Uterus (tissue), 4 donors: ENCODE measurements around the gene SEC61A1. TPM values are rescaled to one million over a fixed set of nuclear protein-coding genes. Genes with fewer than 3 reads are reported as not detected.

ENCODE experiments used
- DNase-seq, 2 donors: peaks; one replicate each; pipeline ENCODE4 v3.0.0-alpha.2; 2019 to 2020
- H3K27ac ChIP-seq, 2 donors: fragments of 200-600 bp; sonication (generic); 1 replicate in 1 of 2; 2 replicates in 1 of 2; pipeline ENCODE4 v1.5.1; 2016 to 2018
- H3K27me3 ChIP-seq, 2 donors: fragments of 200-600 bp; sonication (generic); one replicate each; pipeline ENCODE4 v1.5.1; 2018 to 2019; ENCODE audit warnings: control low read depth in 1 of 2
- H3K36me3 ChIP-seq, 2 donors: fragments of 200-600 bp; sonication (generic); one replicate each; pipeline ENCODE4 v1.5.1; 2019; ENCODE audit warnings: control low read depth in 1 of 2
- H3K4me1 ChIP-seq, 2 donors: fragments of 200-600 bp; sonication (generic); one replicate each; pipeline ENCODE4 v1.5.1; 2018 to 2019; ENCODE audit warnings: control low read depth in 1 of 2
- H3K4me3 ChIP-seq, 2 donors: fragments of 200-600 bp; sonication (generic); 1 replicate in 1 of 2; 2 replicates in 1 of 2; pipeline ENCODE4 v1.5.1; 2018 to 2019; ENCODE audit warnings: mild to moderate bottlenecking in 1 of 2
- H3K9me3 ChIP-seq, 2 donors: fragments of 200-600 bp; sonication (generic); one replicate each; pipeline ENCODE4 v1.5.1; 2019; ENCODE audit warnings: control low read depth in 1 of 2
- POLR2A ChIP-seq, 2 donors: fragments of 450-650 bp; IDR thresholded peaks; one replicate each; pipeline ENCODE4 v1.6.1; 2016; ENCODE audit warnings: antibody characterized with exemption in 2 of 2, mild to moderate bottlenecking in 1 of 2, moderate library complexity in 1 of 2
- intact Hi-C: fragments of 100-400 bp; cut with DNase I; formaldehyde crosslinking; loops from one replicate; pipeline ENCODE4 v1.15.1; 2023; ENCODE audit warnings: low total_unique reads
- total RNA-seq, 4 donors: library from RNA; depleted of rRNA in 3 of 4; stranded (reverse); fragments of >200 nt in 3 of 4; gene quantifications; one replicate each; pipeline versions ENCODE4 v1.1.0 to v1.2.4, GENCODE V29; 2014 to 2023
- TF ChIP-seq, protein P1 (sequence below), 4 experiments: fragments of 200-600 bp in 2 of 4; fragments of 450-650 bp in 2 of 4; sonication (generic) in 2 of 4; IDR thresholded peaks; one replicate each; pipeline ENCODE4 v1.5.1; 2016 to 2019; ENCODE audit warnings: antibody characterized with exemption in 4 of 4, mild to moderate bottlenecking in 2 of 4, moderate library complexity in 1 of 4
- donor health status: DM: yes; HTN: yes; CAD: no.

Gene SEC61A1
- total RNA-seq, 4 donors from 2014 or later = 55.9 to 197 (median 116) TPM

DNA sequence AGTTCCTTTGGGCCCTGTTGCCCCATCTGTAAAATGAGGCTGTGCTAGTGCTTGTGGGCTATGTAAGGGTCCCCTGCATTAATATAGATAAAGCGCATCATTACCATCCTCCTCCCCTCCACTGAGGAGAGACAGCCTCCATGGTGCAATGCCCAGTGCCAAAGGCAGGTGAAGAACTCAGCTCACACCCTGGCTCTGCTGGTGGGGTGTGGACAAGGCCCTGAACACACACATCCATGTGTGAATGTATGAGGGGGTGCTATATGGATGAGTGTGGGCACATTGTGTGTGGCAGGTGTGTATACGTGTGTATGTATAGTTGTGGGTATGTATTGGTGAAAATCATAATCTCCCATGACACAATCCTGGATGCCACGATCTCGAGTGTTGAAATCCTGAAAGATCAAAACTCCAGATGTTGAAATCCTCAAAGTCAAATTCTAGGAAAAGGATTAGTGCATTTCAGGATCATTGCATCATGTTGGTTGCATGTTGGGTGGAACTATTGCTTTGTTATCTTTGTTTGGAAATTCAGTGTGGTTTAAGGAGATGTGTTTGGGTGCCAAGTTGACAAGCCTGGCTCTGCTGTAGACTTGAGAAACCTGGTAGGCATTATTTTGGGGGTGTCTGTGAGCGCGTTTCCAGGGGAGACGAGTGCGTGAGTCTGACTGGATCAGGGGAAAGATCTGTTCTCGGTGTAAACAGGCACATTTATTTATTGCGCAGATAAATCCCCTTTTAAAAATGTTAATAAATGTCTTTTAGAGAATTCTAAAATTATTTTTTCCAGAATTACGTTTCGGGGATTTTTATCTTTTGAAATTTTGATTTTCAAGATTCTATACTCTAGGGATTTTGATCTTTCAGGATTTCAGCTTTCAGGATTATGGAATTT is 42.0 kb upstream of the SEC61A1 start:
- H3K27ac ChIP-seq = no peak overlapping the region
- no peaks in the 10 kb centered on the region for H3K4me1 ChIP-seq
- intact Hi-C loops = no loop called here
- no peaks in the 10 kb centered on the region for H3K36me3 ChIP-seq
- H3K9me3 ChIP-seq = no peaks in the 10 kb centered on the region
- TF ChIP-seq POLR2A (IDR thresholded peaks at IDR 0.05) = no peak
- TF ChIP-seq, protein P1, sequence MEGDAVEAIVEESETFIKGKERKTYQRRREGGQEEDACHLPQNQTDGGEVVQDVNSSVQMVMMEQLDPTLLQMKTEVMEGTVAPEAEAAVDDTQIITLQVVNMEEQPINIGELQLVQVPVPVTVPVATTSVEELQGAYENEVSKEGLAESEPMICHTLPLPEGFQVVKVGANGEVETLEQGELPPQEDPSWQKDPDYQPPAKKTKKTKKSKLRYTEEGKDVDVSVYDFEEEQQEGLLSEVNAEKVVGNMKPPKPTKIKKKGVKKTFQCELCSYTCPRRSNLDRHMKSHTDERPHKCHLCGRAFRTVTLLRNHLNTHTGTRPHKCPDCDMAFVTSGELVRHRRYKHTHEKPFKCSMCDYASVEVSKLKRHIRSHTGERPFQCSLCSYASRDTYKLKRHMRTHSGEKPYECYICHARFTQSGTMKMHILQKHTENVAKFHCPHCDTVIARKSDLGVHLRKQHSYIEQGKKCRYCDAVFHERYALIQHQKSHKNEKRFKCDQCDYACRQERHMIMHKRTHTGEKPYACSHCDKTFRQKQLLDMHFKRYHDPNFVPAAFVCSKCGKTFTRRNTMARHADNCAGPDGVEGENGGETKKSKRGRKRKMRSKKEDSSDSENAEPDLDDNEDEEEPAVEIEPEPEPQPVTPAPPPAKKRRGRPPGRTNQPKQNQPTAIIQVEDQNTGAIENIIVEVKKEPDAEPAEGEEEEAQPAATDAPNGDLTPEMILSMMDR (IDR thresholded peaks at IDR 0.05) = no peak
- H3K4me3 ChIP-seq = no peak overlapping the region
- no peaks in the 10 kb centered on the region for H3K27me3 ChIP-seq
- no peak for DNase-seq

DNA sequence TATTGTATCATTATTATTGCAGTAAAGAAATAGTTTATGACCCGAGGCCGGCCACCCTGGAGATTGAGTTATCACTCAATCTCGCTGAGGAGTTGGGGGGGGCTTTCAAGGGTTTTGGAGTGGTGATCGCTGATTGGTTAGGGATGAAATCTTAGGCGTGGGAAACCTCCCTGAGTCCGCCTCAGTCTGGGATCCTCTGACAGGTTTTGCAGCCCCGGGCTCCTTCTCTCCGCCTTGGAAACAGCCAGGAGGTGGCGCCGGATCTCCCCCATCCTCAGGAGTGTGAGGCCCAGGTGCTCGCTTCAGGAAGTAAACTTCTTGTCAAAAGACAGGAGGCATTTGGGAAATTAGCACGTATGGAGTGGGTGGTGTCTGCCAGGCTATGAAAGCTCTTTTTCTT is 41.1 kb upstream of the SEC61A1 start:
- H3K4me3 ChIP-seq = no peak overlapping the region
- DNase-seq = no peak

GRCh38 chr3:128012050-128012449 is 40.2 kb upstream of the SEC61A1 start:
- no peak overlapping the region for H3K4me3 ChIP-seq
- H3K36me3 ChIP-seq = no peaks in the 10 kb centered on the region
- TF ChIP-seq, protein P1 (IDR thresholded peaks at IDR 0.05) = no peak
- TF ChIP-seq POLR2A (IDR thresholded peaks at IDR 0.05) = no peak
- H3K27ac ChIP-seq = no peak overlapping the region
- no peaks in the 10 kb centered on the region for H3K27me3 ChIP-seq
- H3K9me3 ChIP-seq = no peaks in the 10 kb centered on the region
- H3K4me1 ChIP-seq = no peaks in the 10 kb centered on the region
- DNase-seq = no peak
- intact Hi-C loops = no loop called here

More for the DNA sequence above, 41.1 kb upstream of the SEC61A1 start:
- no peaks in the 10 kb centered on the region for H3K27me3 ChIP-seq
- H3K27ac ChIP-seq = no peak overlapping the region
- no peaks in the 10 kb centered on the region for H3K4me1 ChIP-seq
- no peaks in the 10 kb centered on the region for H3K9me3 ChIP-seq
- no peaks in the 10 kb centered on the region for H3K36me3 ChIP-seq
- TF ChIP-seq, protein P1 (IDR thresholded peaks at IDR 0.05) = no peak
- no peak for TF ChIP-seq POLR2A (IDR thresholded peaks at IDR 0.05)
- intact Hi-C loops = no loop called here

GRCh38 chr3:128014548-128014947 is 37.7 kb upstream of the SEC61A1 start:
- no peaks in the 10 kb centered on the region for H3K27me3 ChIP-seq
- H3K4me3 ChIP-seq = no peak overlapping the region
- no peak overlapping the region for H3K27ac ChIP-seq
- DNase-seq = no peak
- no peaks in the 10 kb centered on the region for H3K9me3 ChIP-seq
- intact Hi-C loops = no loop called here
- no peaks in the 10 kb centered on the region for H3K4me1 ChIP-seq
- no peak for TF ChIP-seq POLR2A (IDR thresholded peaks at IDR 0.05)
- TF ChIP-seq, protein P1 (IDR thresholded peaks at IDR 0.05) = no peak
- H3K36me3 ChIP-seq = no peaks in the 10 kb centered on the region

- Histone ChIP-seq H3K27ac (no peak overlapping the region), H3K4me1 (no peaks in the 10 kb centered on the region), H3K36me3 (no peaks in the 10 kb centered on the region), H3K27me3 (no peaks in the 10 kb centered on the region), H3K9me3 (no peaks in the 10 kb centered on the region), H3K4me3 (no peak overlapping the region)
- intact Hi-C loops = no loop called here
- no peak for TF ChIP-seq POLR2A (IDR thresholded peaks at IDR 0.05)
- TF ChIP-seq, protein P1 (IDR thresholded peaks at IDR 0.05) = no peak
- DNase-seq = no peak
Observed at GRCh38 chr3:128016502-128016901, 35.7 kb upstream of the SEC61A1 start.
